ENCODE results near the gene FCHSD1. TPM values are rescaled to one million over a fixed set of nuclear protein-coding genes. Genes with fewer than 3 reads are reported as not detected.

Gene FCHSD1
- total and polyA plus RNA-seq, 10 of the 15 experiments (the other 5 are each of a cell fraction or from before 2014, with no cell fraction given), result 0.97 to 22.8 (median 10.7) TPM

- no TSS peak for BruUV-seq (replicated peaks)
- FAIRE-seq, result no peak
Observed at GRCh38 chr5:141646026-141646425, 5.2 kb downstream of the FCHSD1 start.

More at GRCh38 chr5:141646026-141646425, 5.2 kb downstream of the FCHSD1 start:
- H3K36me3 ChIP-seq (ENCODE audit: control insufficient read depth in 2 of 2, insufficient read depth in 2 of 2, low read length in 1 of 2), result no peaks in the 10 kb centered on the region; a peak in 2 of 4 replicates
- intact Hi-C loops (cut with micrococcal nuclease; ENCODE audit: unreplicated experiment), result no loop called here
- no peaks in the 10 kb centered on the region for H4K20me1 ChIP-seq (ENCODE audit: control insufficient read depth, insufficient read depth)
- peaks cover 11% of the 10 kb centered on the region for H3K4me1 ChIP-seq (ENCODE audit: control insufficient read depth, insufficient read depth, low read length)
- no peak for ATAC-seq
- no peaks in the 10 kb centered on the region for H3K9me3 ChIP-seq (replicated peaks; ENCODE audit: control insufficient read depth, insufficient read depth, low read length)
- ChIA-PET RAD21 (ENCODE audit: unreplicated experiment) (interaction anchor here (1.5 kb wide), 1 partner anchor 54 kb away, joined by 4 read pairs; no protein-coding TSS in a partner anchor), POLR2A (interaction anchor here (1.4 kb wide), 1 partner anchor 9 kb away, joined by 6 read pairs; the partner anchor contains the start of genes HDAC3 and RELL2), SMC1A (ENCODE audit: uncharacterized antibody, unreplicated experiment) (interaction anchor here (1.1 kb wide), 1 partner anchor 9 kb away, joined by 4 read pairs; the partner anchor contains the start of genes HDAC3 and RELL2), CTCF (interaction anchor here (1.2 kb wide), 1 partner anchor 56 kb away, joined by 3 read pairs; no protein-coding TSS in a partner anchor)
- 88% methylated on average over 6 of the region's 6 CpGs for WGBS (ENCODE audit: insufficient coverage, insufficient replicate concordance, low lambda C conversion rate, missing lambda C conversion rate)
- H3K27ac ChIP-seq (ENCODE audit: control insufficient read depth, insufficient read depth), result no peak overlapping the region
- in situ Hi-C loops (cut with MboI), result no loop called here
- H3K4me3 ChIP-seq, result no peak overlapping the region
- TF ChIP-seq JUNB (IDR thresholded peaks at IDR 0.05), result no peak
- TF ChIP-seq POLR2AphosphoS5 (IDR thresholded peaks at IDR 0.05; ENCODE audit: low read length), result no peak
- TF ChIP-seq NFIC (IDR thresholded peaks at IDR 0.05; ENCODE audit: low read depth, low read length), result no peak
- no peak for TF ChIP-seq ATF3 (IDR thresholded peaks at IDR 0.05; ENCODE audit: borderline replicate concordance, extremely low read depth, low read depth, low read length)
- no peak for TF ChIP-seq CBFB (IDR thresholded peaks at IDR 0.05; ENCODE audit: low read depth)
- TF ChIP-seq RUNX3 (IDR thresholded peaks at IDR 0.05; ENCODE audit: low read length), result no peak
- TF ChIP-seq ZBTB11 (CRISPR knock-in tag; IDR thresholded peaks at IDR 0.05), result no peak
- TF ChIP-seq RCOR1 (conservative IDR thresholded peaks at IDR 0.05; ENCODE audit: low read depth, low read length), result no peak
- no peak for TF ChIP-seq GABPA (IDR thresholded peaks at IDR 0.05; ENCODE audit: low read depth)
- TF ChIP-seq IKZF1 (conservative IDR thresholded peaks at IDR 0.05), result no peak
- TF ChIP-seq NKRF (conservative IDR thresholded peaks at IDR 0.05), result no peak
- TF ChIP-seq ZBTB4 (CRISPR knock-in tag; IDR thresholded peaks at IDR 0.05), result no peak
- TF ChIP-seq ZNF217 (IDR thresholded peaks at IDR 0.05), result no peak
- no peak for TF ChIP-seq ATF7 (IDR thresholded peaks at IDR 0.05; ENCODE audit: low read depth)
- no peak for TF ChIP-seq PAX8 (IDR thresholded peaks at IDR 0.05)
- TF ChIP-seq NFXL1 (IDR thresholded peaks at IDR 0.05; ENCODE audit: borderline replicate concordance), result no peak
- no peak overlapping the region for H3K9ac ChIP-seq (ENCODE audit: control insufficient read depth, insufficient read depth, low read length)
- DNase-seq (ENCODE audit: low read depth, low spot score), result no peak
- no peaks in the 10 kb centered on the region for H3K27me3 ChIP-seq (replicated peaks in 1 of 2; ENCODE audit: control insufficient read depth in 2 of 2, insufficient read depth in 2 of 2, low read length in 1 of 2)
- no peak overlapping the region for H2AFZ ChIP-seq (ENCODE audit: control insufficient read depth, low read depth, low read length)
- H3K79me2 ChIP-seq (ENCODE audit: control insufficient read depth, insufficient read depth, low read length), result no peaks in the 10 kb centered on the region
- no peak overlapping the region for H3K4me2 ChIP-seq (ENCODE audit: control insufficient read depth, insufficient read depth)
